H1 (cell line): ENCODE measurements around the gene NCF2. TPM values are rescaled to one million over a fixed set of nuclear protein-coding genes. Genes with fewer than 3 reads are reported as not detected.

Source experiments
- BACH1 ChIP-seq: IDR thresholded peaks from 2 replicates; pipeline ENCODE4 v1.6.1; 2012; ENCODE audit warnings: low read length, improper control_type of control experiment
- EZH2 ChIP-seq: fragments of 200-600 bp; sonication (generic); IDR thresholded peaks from 2 replicates; pipeline ENCODE4 v1.7.1; 2012; ENCODE audit warnings: low read depth, mild to moderate bottlenecking, moderate library complexity, low read length, inconsistent platforms; ENCODE audit not compliant: severe bottlenecking
- GTF2F1 ChIP-seq: IDR thresholded peaks from 2 replicates; pipeline ENCODE4 v1.6.1; 2012; ENCODE audit warnings: low read depth, low read length, improper control_type of control experiment, borderline replicate concordance
- POLR2AphosphoS5 ChIP-seq: IDR thresholded peaks from 2 replicates; pipeline ENCODE4 v1.6.1; 2011; ENCODE audit warnings: low read depth, low read length
- RAD21 ChIP-seq, 2 experiments: IDR thresholded peaks in 1 of 2; conservative IDR thresholded peaks in 1 of 2; 2 replicates each; pipeline ENCODE4 v1.6.1; 2011; ENCODE audit warnings: low read depth in 2 of 2, low read length in 2 of 2, improper control_type of control experiment in 1 of 2, inconsistent platforms in 1 of 2, mild to moderate bottlenecking in 1 of 2, moderate library complexity in 1 of 2
- SUZ12 ChIP-seq: fragments of 200-600 bp; sonication (generic); IDR thresholded peaks from 2 replicates; pipeline ENCODE4 v1.6.1; 2012; ENCODE audit warnings: mild to moderate bottlenecking, inconsistent platforms, low read length, moderate library complexity, mixed read lengths
- TAF1 ChIP-seq: IDR thresholded peaks from 2 replicates; pipeline ENCODE4 v1.6.1; 2011; ENCODE audit warnings: mild to moderate bottlenecking, low read depth, low read length
- YY1 ChIP-seq: IDR thresholded peaks from 2 replicates; pipeline ENCODE4 v1.6.1; 2011; ENCODE audit warnings: low read depth, mild to moderate bottlenecking, low read length
- polyA plus RNA-seq, 7 experiments: library from polyadenylated mRNA; depleted of rRNA in 3 of 7; stranded (reverse) in 5 of 7; unstranded in 2 of 7; fragments of >200 nt in 5 of 7; fragments of 200-250 nt in 2 of 7; gene quantifications; 1 replicate in 5 of 7; 2 replicates in 1 of 7; 4 replicates in 1 of 7; pipeline versions ENCODE4 v1.2.1 to v1.2.3, GENCODE V29; 2011 to 2013; ENCODE audit warnings: missing spikeins in 2 of 7, mixed read lengths in 2 of 7
- total RNA-seq: library from RNA; stranded (reverse); fragmentation: NEBNext Ultra II Directional; extraction: Animal tissue kit (Norgen Biotek cat#: 25700); gene quantifications from 2 replicates; pipeline ENCODE4 v1.2.1, GENCODE V29; 2021
- TF ChIP-seq, protein P1 (sequence below): fragments of 300-600 bp; sonication (generic); IDR thresholded peaks from 2 replicates; pipeline ENCODE4 v1.7.1; 2012; ENCODE audit warnings: low read length, moderate library complexity, mild to moderate bottlenecking, inconsistent platforms; ENCODE audit not compliant: insufficient replicate concordance

NCF2 gene
- total and polyA plus RNA-seq, 2 of the 8 experiments (the other 6 are each of a cell fraction or from before 2014, with no cell fraction given), result not detected

DNA sequence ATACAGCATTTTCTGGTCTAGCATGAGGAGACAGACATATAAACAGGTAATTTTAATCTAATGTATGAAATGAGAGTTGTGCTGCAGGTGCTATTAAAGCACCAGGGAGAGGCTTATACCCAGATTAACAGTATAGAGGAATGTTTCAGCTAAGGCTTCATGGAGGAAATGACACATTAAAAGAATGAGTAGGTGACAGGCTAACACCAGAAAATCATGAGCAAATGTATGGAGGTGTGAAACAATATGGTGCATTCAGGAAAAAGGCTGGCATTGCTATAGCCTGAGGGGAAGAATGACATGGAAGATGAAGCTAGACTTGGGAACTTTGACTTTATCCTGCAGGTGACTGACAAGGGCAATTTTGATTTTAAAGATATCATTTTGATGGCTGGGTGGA lies 38.3 kb upstream of the NCF2 start (continued):
- TF ChIP-seq, protein P1, sequence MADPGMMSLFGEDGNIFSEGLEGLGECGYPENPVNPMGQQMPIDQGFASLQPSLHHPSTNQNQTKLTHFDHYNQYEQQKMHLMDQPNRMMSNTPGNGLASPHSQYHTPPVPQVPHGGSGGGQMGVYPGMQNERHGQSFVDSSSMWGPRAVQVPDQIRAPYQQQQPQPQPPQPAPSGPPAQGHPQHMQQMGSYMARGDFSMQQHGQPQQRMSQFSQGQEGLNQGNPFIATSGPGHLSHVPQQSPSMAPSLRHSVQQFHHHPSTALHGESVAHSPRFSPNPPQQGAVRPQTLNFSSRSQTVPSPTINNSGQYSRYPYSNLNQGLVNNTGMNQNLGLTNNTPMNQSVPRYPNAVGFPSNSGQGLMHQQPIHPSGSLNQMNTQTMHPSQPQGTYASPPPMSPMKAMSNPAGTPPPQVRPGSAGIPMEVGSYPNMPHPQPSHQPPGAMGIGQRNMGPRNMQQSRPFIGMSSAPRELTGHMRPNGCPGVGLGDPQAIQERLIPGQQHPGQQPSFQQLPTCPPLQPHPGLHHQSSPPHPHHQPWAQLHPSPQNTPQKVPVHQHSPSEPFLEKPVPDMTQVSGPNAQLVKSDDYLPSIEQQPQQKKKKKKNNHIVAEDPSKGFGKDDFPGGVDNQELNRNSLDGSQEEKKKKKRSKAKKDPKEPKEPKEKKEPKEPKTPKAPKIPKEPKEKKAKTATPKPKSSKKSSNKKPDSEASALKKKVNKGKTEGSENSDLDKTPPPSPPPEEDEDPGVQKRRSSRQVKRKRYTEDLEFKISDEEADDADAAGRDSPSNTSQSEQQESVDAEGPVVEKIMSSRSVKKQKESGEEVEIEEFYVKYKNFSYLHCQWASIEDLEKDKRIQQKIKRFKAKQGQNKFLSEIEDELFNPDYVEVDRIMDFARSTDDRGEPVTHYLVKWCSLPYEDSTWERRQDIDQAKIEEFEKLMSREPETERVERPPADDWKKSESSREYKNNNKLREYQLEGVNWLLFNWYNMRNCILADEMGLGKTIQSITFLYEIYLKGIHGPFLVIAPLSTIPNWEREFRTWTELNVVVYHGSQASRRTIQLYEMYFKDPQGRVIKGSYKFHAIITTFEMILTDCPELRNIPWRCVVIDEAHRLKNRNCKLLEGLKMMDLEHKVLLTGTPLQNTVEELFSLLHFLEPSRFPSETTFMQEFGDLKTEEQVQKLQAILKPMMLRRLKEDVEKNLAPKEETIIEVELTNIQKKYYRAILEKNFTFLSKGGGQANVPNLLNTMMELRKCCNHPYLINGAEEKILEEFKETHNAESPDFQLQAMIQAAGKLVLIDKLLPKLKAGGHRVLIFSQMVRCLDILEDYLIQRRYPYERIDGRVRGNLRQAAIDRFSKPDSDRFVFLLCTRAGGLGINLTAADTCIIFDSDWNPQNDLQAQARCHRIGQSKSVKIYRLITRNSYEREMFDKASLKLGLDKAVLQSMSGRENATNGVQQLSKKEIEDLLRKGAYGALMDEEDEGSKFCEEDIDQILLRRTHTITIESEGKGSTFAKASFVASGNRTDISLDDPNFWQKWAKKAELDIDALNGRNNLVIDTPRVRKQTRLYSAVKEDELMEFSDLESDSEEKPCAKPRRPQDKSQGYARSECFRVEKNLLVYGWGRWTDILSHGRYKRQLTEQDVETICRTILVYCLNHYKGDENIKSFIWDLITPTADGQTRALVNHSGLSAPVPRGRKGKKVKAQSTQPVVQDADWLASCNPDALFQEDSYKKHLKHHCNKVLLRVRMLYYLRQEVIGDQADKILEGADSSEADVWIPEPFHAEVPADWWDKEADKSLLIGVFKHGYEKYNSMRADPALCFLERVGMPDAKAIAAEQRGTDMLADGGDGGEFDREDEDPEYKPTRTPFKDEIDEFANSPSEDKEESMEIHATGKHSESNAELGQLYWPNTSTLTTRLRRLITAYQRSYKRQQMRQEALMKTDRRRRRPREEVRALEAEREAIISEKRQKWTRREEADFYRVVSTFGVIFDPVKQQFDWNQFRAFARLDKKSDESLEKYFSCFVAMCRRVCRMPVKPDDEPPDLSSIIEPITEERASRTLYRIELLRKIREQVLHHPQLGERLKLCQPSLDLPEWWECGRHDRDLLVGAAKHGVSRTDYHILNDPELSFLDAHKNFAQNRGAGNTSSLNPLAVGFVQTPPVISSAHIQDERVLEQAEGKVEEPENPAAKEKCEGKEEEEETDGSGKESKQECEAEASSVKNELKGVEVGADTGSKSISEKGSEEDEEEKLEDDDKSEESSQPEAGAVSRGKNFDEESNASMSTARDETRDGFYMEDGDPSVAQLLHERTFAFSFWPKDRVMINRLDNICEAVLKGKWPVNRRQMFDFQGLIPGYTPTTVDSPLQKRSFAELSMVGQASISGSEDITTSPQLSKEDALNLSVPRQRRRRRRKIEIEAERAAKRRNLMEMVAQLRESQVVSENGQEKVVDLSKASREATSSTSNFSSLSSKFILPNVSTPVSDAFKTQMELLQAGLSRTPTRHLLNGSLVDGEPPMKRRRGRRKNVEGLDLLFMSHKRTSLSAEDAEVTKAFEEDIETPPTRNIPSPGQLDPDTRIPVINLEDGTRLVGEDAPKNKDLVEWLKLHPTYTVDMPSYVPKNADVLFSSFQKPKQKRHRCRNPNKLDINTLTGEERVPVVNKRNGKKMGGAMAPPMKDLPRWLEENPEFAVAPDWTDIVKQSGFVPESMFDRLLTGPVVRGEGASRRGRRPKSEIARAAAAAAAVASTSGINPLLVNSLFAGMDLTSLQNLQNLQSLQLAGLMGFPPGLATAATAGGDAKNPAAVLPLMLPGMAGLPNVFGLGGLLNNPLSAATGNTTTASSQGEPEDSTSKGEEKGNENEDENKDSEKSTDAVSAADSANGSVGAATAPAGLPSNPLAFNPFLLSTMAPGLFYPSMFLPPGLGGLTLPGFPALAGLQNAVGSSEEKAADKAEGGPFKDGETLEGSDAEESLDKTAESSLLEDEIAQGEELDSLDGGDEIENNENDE, result no peak
- TF ChIP-seq SUZ12, result no peak
- no peak for TF ChIP-seq BACH1
- TF ChIP-seq EZH2, result no peak
- TF ChIP-seq TAF1, result no peak
- TF ChIP-seq RAD21 (IDR thresholded peaks at IDR 0.05 in 1 of 2, conservative IDR thresholded peaks at IDR 0.05 in 1 of 2; ENCODE audit: low read depth in 2 of 2, low read length in 2 of 2), result no peak
- no peak for TF ChIP-seq POLR2AphosphoS5
- TF ChIP-seq YY1, result no peak
- no peak for TF ChIP-seq GTF2F1
